Measurements from ENCODE around the gene TCP11.

DNA sequence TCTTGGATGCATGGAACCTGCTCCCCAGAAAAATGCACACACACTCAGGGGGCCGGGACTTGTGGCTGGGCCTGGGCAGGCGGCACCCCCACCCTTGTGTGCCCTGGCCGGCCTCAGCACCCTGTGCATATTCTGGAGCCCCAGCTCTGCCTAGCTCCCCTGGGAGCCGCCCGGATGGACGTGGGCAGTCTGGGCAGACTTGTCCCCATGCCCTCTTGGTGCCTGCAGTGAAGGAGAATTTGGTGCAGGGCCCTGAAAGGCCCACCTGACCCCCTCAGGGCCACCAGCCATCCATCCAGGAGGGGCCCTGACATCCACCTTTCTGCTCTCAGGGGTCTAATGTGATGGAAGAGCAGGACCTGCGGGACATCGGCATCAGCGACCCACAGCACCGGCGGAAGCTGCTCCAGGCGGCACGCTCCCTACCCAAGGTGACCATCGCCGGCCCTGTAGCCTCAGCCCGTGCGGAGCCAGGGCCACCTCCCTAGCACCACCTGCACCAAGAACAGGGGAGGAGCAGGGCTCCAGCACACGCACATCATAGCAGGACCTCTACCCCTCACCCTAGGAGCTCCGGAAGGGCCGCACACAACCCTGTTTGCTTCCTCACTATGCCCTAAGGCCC lies 62.8 kb downstream of the TCP11 start:
- no peak for TF ChIP-seq SMARCC2 (IDR thresholded peaks at IDR 0.05)
- TF ChIP-seq, protein P1, sequence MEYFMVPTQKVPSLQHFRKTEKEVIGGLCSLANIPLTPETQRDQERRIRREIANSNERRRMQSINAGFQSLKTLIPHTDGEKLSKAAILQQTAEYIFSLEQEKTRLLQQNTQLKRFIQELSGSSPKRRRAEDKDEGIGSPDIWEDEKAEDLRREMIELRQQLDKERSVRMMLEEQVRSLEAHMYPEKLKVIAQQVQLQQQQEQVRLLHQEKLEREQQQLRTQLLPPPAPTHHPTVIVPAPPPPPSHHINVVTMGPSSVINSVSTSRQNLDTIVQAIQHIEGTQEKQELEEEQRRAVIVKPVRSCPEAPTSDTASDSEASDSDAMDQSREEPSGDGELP (IDR thresholded peaks at IDR 0.05; ENCODE audit: borderline replicate concordance, low read depth): no peak
- no peak for TF ChIP-seq MED1 (CRISPR knock-in tag; IDR thresholded peaks at IDR 0.05)
- no peak for TF ChIP-seq ETV6 (CRISPR knock-in tag; conservative IDR thresholded peaks at IDR 0.05)
- TF ChIP-seq, protein P2, sequence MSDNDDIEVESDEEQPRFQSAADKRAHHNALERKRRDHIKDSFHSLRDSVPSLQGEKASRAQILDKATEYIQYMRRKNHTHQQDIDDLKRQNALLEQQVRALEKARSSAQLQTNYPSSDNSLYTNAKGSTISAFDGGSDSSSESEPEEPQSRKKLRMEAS (IDR thresholded peaks at IDR 0.05): no peak
- no peak for TF ChIP-seq MED8 (CRISPR knock-in tag; IDR thresholded peaks at IDR 0.05; ENCODE audit: insufficient replicate concordance)

All from HepG2 (cell line).